H1 (cell line): ENCODE results near the gene RPS4Y2. TPM values are rescaled to one million over a fixed set of nuclear protein-coding genes. Genes with fewer than 3 reads are reported as not detected.

Experiments
- CTCF ChIA-PET: fragments of 300-600 bp; sonication (Branson Sonifier 250); formaldehyde crosslinking; loops from one replicate; lab custom pipeline; 2021; ENCODE audit not compliant: partially characterized antibody; lab: Charles Lee
- POLR2A ChIA-PET: fragments of 300-600 bp; sonication (Branson Sonifier 250); formaldehyde crosslinking; loops from one replicate; lab custom pipeline; 2021; ENCODE audit warnings: inconsistent platforms; ENCODE audit not compliant: partially characterized antibody; lab: Charles Lee
- DNase-seq, 2 experiments: peaks; one replicate each; pipeline versions ENCODE4 v3.0.0 to v3.0.0-alpha.2; 2010 to 2022; ENCODE audit warnings: low spot score in 2 of 2, low read depth in 1 of 2, mixed read lengths in 1 of 2
- FAIRE-seq: peaks from 2 replicates; lab custom pipeline; 2011; peaks lifted over from hg19 to GRCh38; lab: Jason Lieb, UNC
- H2AFZ ChIP-seq: 2 replicates; pipeline ENCODE4 v1.8.1; 2012; ENCODE audit warnings: low read length, inconsistent platforms
- H2AK5ac ChIP-seq: 2 replicates; pipeline ENCODE4 v1.6.1; 2013; ENCODE audit warnings: low read depth, low read length
- H2BK120ac ChIP-seq: replicated peaks from 2 replicates; pipeline ENCODE3; 2013; ENCODE audit warnings: low read depth, low read length, inconsistent platforms
- H2BK12ac ChIP-seq: 2 replicates; pipeline ENCODE4 v1.6.1; 2013; ENCODE audit warnings: low read depth, low read length
- H2BK15ac ChIP-seq: 2 replicates; pipeline ENCODE4 v1.6.1; 2013; ENCODE audit warnings: low read length
- H2BK20ac ChIP-seq: 2 replicates; pipeline ENCODE4 v1.6.1; 2013; ENCODE audit warnings: low read length
- H2BK5ac ChIP-seq: 2 replicates; pipeline ENCODE4 v1.6.1; 2013; ENCODE audit warnings: low read depth, low read length
- H3K14ac ChIP-seq: 2 replicates; pipeline ENCODE4 v1.6.1; 2013; ENCODE audit warnings: inconsistent platforms; ENCODE audit not compliant: insufficient read length
- H3K18ac ChIP-seq: 2 replicates; pipeline ENCODE4 v1.6.1; 2013; ENCODE audit warnings: low read length; ENCODE audit errors: extremely low read depth
- H3K23ac ChIP-seq: 2 replicates; pipeline ENCODE4 v1.6.1; 2013; ENCODE audit warnings: inconsistent platforms; ENCODE audit not compliant: insufficient read length
- H3K23me2 ChIP-seq: 2 replicates; pipeline ENCODE4 v1.6.1; 2013; ENCODE audit warnings: low read depth, low read length
- H3K27ac ChIP-seq: 2 replicates; pipeline ENCODE4 v1.6.1; 2011; ENCODE audit warnings: low read depth, low read length, inconsistent platforms
- H3K27me3 ChIP-seq, 4 experiments: replicated peaks in 1 of 4; 1 replicate in 1 of 4; 2 replicates in 3 of 4; pipeline versions ENCODE4 v1.6.1 to v1.8.1; 2011 to 2013; ENCODE audit warnings: low read length in 3 of 4, mild to moderate bottlenecking in 3 of 4, inconsistent platforms in 2 of 4, mixed read lengths in 2 of 4, moderate library complexity in 1 of 4; ENCODE audit not compliant: control insufficient read depth in 3 of 4, insufficient read depth in 3 of 4; ENCODE audit errors: extremely low read depth in 1 of 4
- H3K36me3 ChIP-seq, 4 experiments: 2 replicates each; pipeline versions ENCODE4 v1.6.1 to v1.8.1; 2011 to 2013; ENCODE audit warnings: mild to moderate bottlenecking in 4 of 4, low read length in 3 of 4, moderate library complexity in 2 of 4, control low read depth in 1 of 4, inconsistent platforms in 1 of 4; ENCODE audit not compliant: insufficient read depth in 4 of 4, control insufficient read depth in 2 of 4
- H3K4ac ChIP-seq: replicated peaks from 2 replicates; pipeline ENCODE3; 2013; ENCODE audit warnings: low read length, low read depth, mixed read lengths, inconsistent platforms; ENCODE audit not compliant: insufficient read length
- H3K4me1 ChIP-seq, 4 experiments: replicated peaks in 1 of 4; 1 replicate in 1 of 4; 2 replicates in 3 of 4; pipeline versions ENCODE4 v1.6.1 to v1.8.1; 2011 to 2013; ENCODE audit warnings: low read length in 3 of 4, inconsistent platforms in 2 of 4, mixed read lengths in 1 of 4; ENCODE audit not compliant: insufficient read depth in 4 of 4, control insufficient read depth in 3 of 4
- H3K4me2 ChIP-seq, 2 experiments: 2 replicates each; pipeline versions ENCODE4 v1.6.1 to v1.8.1; 2011 to 2013; ENCODE audit warnings: low read depth in 2 of 2, low read length in 2 of 2, control low read depth in 1 of 2, inconsistent platforms in 1 of 2, mild to moderate bottlenecking in 1 of 2; ENCODE audit not compliant: insufficient read depth in 1 of 2
- H3K4me3 ChIP-seq, 4 experiments: fragments of 200-600, 300-600 bp in 1 of 4; sonication (generic), shearing (Covaris generic), sonication (Bioruptor Twin) in 1 of 4; 2 replicates each; pipeline versions ENCODE4 v1.5.1 to v1.8.1; 2011 to 2016; ENCODE audit warnings: low read length in 4 of 4, low read depth in 3 of 4, control low read depth in 2 of 4, inconsistent platforms in 2 of 4, mild to moderate bottlenecking in 2 of 4, mixed read lengths in 1 of 4, moderate library complexity in 1 of 4; ENCODE audit not compliant: insufficient read depth in 2 of 4; ENCODE audit errors: extremely low read depth in 1 of 4
- H3K56ac ChIP-seq: replicated peaks from 2 replicates; pipeline ENCODE3; 2013; ENCODE audit warnings: low read depth, mild to moderate bottlenecking, mixed read lengths, low read length, inconsistent platforms; ENCODE audit not compliant: insufficient read length
- H3K79me1 ChIP-seq: 2 replicates; pipeline ENCODE4 v1.6.1; 2013; ENCODE audit warnings: low read depth, low read length, control low read depth
- H3K79me2 ChIP-seq, 2 experiments: 2 replicates each; pipeline versions ENCODE4 v1.6.1 to v1.8.1; 2012 to 2013; ENCODE audit warnings: low read length in 2 of 2, mild to moderate bottlenecking in 2 of 2, inconsistent platforms in 1 of 2; ENCODE audit not compliant: insufficient read depth in 2 of 2, control insufficient read depth in 1 of 2
- H3K9ac ChIP-seq, 4 experiments: replicated peaks in 1 of 4; 1 replicate in 1 of 4; 2 replicates in 3 of 4; pipeline versions ENCODE4 v1.6.1 to v1.8.1; 2011 to 2013; ENCODE audit warnings: low read depth in 3 of 4, low read length in 3 of 4, control low read depth in 2 of 4, mild to moderate bottlenecking in 2 of 4, moderate library complexity in 2 of 4, inconsistent platforms in 1 of 4; ENCODE audit errors: extremely low read depth in 1 of 4
- H3K9me3 ChIP-seq, 2 experiments: 2 replicates each; pipeline versions ENCODE4 v1.6.1 to v1.8.1; 2012 to 2013; ENCODE audit warnings: mild to moderate bottlenecking in 2 of 2, moderate library complexity in 2 of 2, control low read depth in 1 of 2, inconsistent platforms in 1 of 2, low read depth in 1 of 2, low read length in 1 of 2, mixed read lengths in 1 of 2; ENCODE audit not compliant: insufficient read depth in 2 of 2
- H4K20me1 ChIP-seq, 2 experiments: replicated peaks in 1 of 2; 2 replicates each; pipeline versions ENCODE3 to v1.8.1; 2011 to 2013; ENCODE audit warnings: inconsistent platforms in 2 of 2, low read length in 2 of 2, mild to moderate bottlenecking in 1 of 2; ENCODE audit not compliant: insufficient read depth in 2 of 2, control insufficient read depth in 1 of 2
- H4K5ac ChIP-seq: 2 replicates; pipeline ENCODE4 v1.6.1; 2013; ENCODE audit warnings: low read length, low read depth, mixed read lengths, inconsistent platforms; ENCODE audit not compliant: insufficient read length
- H4K8ac ChIP-seq: 2 replicates; pipeline ENCODE4 v1.8.0; 2013; ENCODE audit warnings: mild to moderate bottlenecking, moderate library complexity, low read length, inconsistent platforms; ENCODE audit not compliant: insufficient read depth; ENCODE audit errors: extremely low read depth
- H4K91ac ChIP-seq: replicated peaks from 2 replicates; pipeline ENCODE3; 2013; ENCODE audit warnings: low read length, mixed read lengths, inconsistent platforms; ENCODE audit not compliant: insufficient read length
- ATF2 ChIP-seq: IDR thresholded peaks from 2 replicates; pipeline ENCODE4 v1.6.1; 2012; ENCODE audit warnings: low read length, inconsistent platforms
- WGBS, 2 experiments: shearing (Covaris generic) in 1 of 2; methylation state at CpG; one replicate each; pipeline versions ENCODE4 v1.1.6 to v1.1.7; 2013 to 2015; ENCODE audit warnings: low lambda C conversion rate in 2 of 2, mixed read lengths in 2 of 2, inconsistent platforms in 1 of 2, low coverage in 1 of 2, missing lambda C conversion rate in 1 of 2; ENCODE audit not compliant: insufficient replicate concordance in 2 of 2, insufficient coverage in 1 of 2, insufficient read length in 1 of 2; ENCODE audit errors: extremely low coverage in 1 of 2, missing lambda C conversion rate in 1 of 2; 5-methylcytosine and 5-hydroxymethylcytosine counted together
- polyA plus RNA-seq, 7 experiments: library from polyadenylated mRNA; depleted of rRNA in 3 of 7; stranded (reverse) in 5 of 7; unstranded in 2 of 7; fragments of >200 nt in 5 of 7; fragments of 200-250 nt in 2 of 7; gene quantifications; 1 replicate in 5 of 7; 2 replicates in 1 of 7; 4 replicates in 1 of 7; pipeline versions ENCODE4 v1.2.1 to v1.2.3, GENCODE V29; 2011 to 2013; ENCODE audit warnings: missing spikeins in 2 of 7, mixed read lengths in 2 of 7
- total RNA-seq: library from RNA; stranded (reverse); fragmentation: NEBNext Ultra II Directional; extraction: Animal tissue kit (Norgen Biotek cat#: 25700); gene quantifications from 2 replicates; pipeline ENCODE4 v1.2.1, GENCODE V29; 2021

The RPS4Y2 gene
- total and polyA plus RNA-seq, 2 of the 8 experiments (the other 6 are each of a cell fraction or from before 2014, with no cell fraction given): not detected

GRCh38 chrY:20745060-20745459 lies 10.8 kb upstream of the RPS4Y2 start:
- H2BK15ac ChIP-seq: no peak overlapping the region
- FAIRE-seq: no peak

More at GRCh38 chrY:20745060-20745459, 10.8 kb upstream of the RPS4Y2 start:
- no peaks in the 10 kb centered on the region for H3K79me2 ChIP-seq
- 71% methylated on average over 2 of the region's 2 CpGs; no CpG with 5 or more reads in 1 of the 2 experiments for WGBS, 2 experiments
- peaks cover 13 to 68% of the 10 kb centered on the region in 2 experiments; a peak in 3 of 4 replicates for H3K9me3 ChIP-seq
- no peak overlapping the region for H3K27ac ChIP-seq
- no peak overlapping the region for H3K4me2 ChIP-seq
- CTCF ChIA-PET: no interaction called here
- H2BK12ac ChIP-seq: no peak overlapping the region
- no peak overlapping the region for H2BK120ac ChIP-seq
- no peak for TF ChIP-seq ATF2
- TF ChIP-seq, all 59 proteins: peak for 0
- Histone ChIP-seq H3K18ac (no peak overlapping the region), H2AK5ac (no peak overlapping the region), H3K56ac (no peak overlapping the region), H3K27me3 (no peaks in the 10 kb centered on the region), H2AFZ (no peak overlapping the region), H4K20me1 (no peaks in the 10 kb centered on the region), H4K8ac (no peak overlapping the region), H3K4me1 (no peaks in the 10 kb centered on the region), H3K4me3 (no peak overlapping the region), H3K79me1 (no peaks in the 10 kb centered on the region), H2BK5ac (no peak overlapping the region), H2BK20ac (no peak overlapping the region), H4K91ac (no peak overlapping the region), H3K9ac (no peak overlapping the region), H4K5ac (no peak overlapping the region), H3K4ac (no peak overlapping the region), H3K36me3 (no peaks in the 10 kb centered on the region), H3K23me2 (no peaks in the 10 kb centered on the region), H3K14ac (no peak overlapping the region), H3K23ac (no peak overlapping the region)
- no peak for DNase-seq
- POLR2A ChIA-PET: no interaction called here
